Measurements from ENCODE around the gene C6orf89.
A peak's percentile ranks its signal among the peaks of the same experiment; 100 is the strongest.
"Not testable (repeated sequence)": the region's sequence is repeated elsewhere in the genome, so short reads cannot be mapped to it uniquely, and the experiment has no call there.

The C6orf89 gene

DNA sequence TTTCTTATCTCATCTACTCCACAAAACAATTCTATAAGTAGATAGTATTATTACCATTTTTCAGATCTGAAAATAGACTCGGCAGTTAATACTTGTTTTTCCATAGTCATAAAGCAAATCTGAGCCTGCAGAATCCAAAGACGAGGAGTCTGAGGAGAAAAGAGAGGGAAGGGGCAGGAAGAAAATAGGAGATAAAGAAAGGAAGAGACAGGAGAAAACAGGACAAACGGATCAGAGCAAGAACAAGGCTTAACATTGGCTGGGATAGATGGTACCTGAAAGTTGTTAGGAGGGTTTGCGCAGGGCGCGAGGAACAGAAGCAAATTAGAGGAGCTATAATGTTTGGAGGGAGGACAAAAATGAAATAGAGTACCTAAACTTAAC is 10.5 kb upstream of the C6orf89 start:
- CTCF ChIA-PET = interaction anchor here (0.7 to 3.8 kb wide), 4 partner anchors 10 to 143 kb away, joined by 3 to 21 read pairs (median 5); partner anchors contain the start of gene C6orf89
- TF ChIP-seq, protein P1, sequence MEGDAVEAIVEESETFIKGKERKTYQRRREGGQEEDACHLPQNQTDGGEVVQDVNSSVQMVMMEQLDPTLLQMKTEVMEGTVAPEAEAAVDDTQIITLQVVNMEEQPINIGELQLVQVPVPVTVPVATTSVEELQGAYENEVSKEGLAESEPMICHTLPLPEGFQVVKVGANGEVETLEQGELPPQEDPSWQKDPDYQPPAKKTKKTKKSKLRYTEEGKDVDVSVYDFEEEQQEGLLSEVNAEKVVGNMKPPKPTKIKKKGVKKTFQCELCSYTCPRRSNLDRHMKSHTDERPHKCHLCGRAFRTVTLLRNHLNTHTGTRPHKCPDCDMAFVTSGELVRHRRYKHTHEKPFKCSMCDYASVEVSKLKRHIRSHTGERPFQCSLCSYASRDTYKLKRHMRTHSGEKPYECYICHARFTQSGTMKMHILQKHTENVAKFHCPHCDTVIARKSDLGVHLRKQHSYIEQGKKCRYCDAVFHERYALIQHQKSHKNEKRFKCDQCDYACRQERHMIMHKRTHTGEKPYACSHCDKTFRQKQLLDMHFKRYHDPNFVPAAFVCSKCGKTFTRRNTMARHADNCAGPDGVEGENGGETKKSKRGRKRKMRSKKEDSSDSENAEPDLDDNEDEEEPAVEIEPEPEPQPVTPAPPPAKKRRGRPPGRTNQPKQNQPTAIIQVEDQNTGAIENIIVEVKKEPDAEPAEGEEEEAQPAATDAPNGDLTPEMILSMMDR (conservative IDR thresholded peaks at IDR 0.05; ENCODE audit: low read depth) = no peak
- no peak for DNase-seq (ENCODE audit: low spot score)
- peak overlapping the region; percentile 93 for H3K27ac ChIP-seq
- POLR2A ChIA-PET (ENCODE audit: low non-redundant PET) = interaction anchor here (1.1 kb wide), 1 partner anchor 11 kb away, joined by 3 read pairs; the partner anchor contains the start of gene C6orf89

DNA sequence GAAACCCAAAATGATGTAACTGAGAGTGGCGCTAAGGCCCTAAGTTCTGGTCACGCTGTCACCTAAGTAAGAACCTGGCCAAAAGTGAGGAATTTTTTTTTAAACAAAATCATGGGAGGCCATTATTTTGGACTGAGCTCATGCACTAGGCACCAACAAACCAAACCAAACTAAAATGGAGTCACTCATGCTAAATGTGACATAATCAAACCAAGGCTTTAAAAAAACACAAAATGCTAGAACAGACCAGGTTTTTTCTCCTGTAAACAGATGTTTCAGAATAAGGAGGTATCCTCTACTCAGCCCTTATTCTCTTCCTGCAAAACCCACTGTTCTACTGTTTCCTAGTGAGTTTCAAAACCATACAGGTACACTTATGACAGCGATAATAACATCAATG is 1.1 kb upstream of the C6orf89 start:
- CTCF ChIA-PET = interaction anchor here (0.6 to 1.6 kb wide), 4 partner anchors 16 to 29 kb away, joined by 3 read pairs; no protein-coding TSS in a partner anchor
- H3K27ac ChIP-seq = no peak overlapping the region
- no peak for DNase-seq (ENCODE audit: low spot score)

DNA sequence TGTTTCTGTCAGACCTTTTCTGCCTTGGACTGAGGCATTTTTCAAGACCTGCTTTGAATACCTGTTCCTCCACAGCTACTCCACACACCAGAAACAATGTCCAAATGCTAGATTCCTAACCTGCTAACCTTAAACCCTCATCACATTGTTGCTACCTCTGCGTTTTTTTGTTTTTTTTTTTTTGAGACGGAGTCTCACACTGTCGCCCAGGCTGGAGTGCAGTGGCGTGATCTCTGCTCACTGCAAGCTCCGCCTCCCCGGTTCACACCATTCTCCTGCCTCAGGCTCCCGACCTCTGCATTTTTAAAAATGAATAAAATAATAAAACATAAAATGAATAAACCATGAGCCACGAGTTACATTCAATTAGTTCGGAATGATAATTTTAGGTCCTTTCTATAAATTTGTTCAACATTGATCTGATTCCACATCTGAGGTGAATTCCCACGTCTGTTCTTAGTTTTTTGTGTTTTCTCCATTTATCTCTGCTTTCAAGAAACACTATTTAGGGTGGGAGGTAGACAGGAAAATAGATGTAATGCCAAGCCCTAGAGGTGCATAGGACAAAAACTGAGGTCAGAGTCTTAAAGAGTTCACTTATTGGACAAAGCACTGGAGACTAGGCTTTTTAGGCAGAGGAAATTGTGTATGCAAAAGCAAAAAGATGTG is 1.3 kb downstream of the C6orf89 start:
- DNase-seq (ENCODE audit: low spot score) = no peak
- POLR2A ChIA-PET (ENCODE audit: low non-redundant PET) = no interaction called here
- CTCF ChIA-PET = no interaction called here
- H3K27ac ChIP-seq = no peak overlapping the region
- TF ChIP-seq, protein P1 (conservative IDR thresholded peaks at IDR 0.05; ENCODE audit: low read depth) = no peak

More for the DNA sequence above, 1.1 kb upstream of the C6orf89 start:
- POLR2A ChIA-PET (ENCODE audit: low non-redundant PET) = no interaction called here
- TF ChIP-seq, protein P1 (conservative IDR thresholded peaks at IDR 0.05; ENCODE audit: low read depth) = no peak

DNA sequence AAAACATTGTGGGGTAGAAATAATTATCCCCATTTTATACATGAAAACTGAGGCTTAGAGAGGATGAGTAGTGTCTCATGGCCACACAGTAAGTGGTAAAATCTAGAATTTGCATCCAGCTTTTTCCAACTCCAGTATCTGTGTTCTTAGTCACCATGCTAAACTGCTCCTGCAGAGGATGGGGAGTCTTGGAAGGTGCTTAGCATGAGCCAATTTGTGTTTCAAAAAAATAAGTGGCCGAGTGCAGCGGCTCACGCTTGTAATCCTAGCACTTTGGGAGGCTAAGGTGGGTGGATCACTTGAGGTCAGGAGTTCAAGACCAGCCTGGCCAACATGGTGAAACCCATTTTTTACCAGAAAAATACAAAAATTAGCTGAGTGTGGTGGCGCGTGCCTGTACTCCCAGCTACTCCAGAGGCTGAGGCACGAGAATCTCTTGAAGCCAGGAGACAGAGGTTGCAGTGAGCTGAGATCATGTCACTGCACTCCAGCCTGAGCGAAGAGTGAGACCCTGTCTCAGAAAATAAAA is 2.4 kb downstream of the C6orf89 start:
- ChIA-PET POLR2A (ENCODE audit: low non-redundant PET) (no interaction called here), CTCF (no interaction called here)
- TF ChIP-seq, protein P1 (conservative IDR thresholded peaks at IDR 0.05; ENCODE audit: low read depth) = no peak
- no peak for DNase-seq (ENCODE audit: low spot score)
- no peak overlapping the region for H3K27ac ChIP-seq

DNA sequence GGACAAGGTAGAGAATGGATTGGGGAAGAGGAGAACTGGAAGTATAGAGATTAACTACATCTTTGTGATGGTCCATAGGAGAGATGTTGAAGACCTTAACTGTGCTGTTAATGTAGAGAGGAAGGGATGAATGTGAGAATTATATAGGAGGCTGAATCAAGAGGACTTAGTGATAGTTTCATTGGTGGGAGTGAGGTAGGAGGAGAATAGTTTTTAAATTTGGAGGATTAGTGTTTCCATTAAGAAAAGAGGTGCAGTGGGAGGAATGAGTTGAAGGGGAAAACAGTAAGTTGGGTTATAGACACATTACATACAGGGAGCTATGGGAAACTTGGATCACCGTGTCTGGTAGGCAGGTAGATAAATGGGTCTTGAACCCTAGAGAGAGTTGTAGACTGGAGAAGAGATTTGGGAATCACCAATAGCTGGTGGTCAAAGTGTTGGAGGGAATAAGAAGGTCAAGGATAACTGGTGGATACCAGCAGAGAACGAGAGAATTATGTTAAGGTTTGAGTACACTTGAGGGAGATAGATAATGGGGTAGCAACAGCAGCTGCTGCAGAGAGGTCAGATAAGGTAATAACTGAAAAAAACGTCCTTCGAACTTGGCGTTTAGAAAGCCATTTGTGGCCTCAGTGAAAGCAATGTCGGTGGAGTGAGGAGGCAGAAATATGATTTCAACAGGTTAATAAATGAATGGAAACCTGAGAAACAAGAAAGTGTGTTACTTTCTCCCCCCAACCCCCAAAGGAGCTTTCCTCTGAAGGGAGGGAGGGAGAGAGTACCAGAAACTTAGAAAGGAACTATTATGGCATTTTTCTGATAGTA is 3.1 kb downstream of the C6orf89 start:
- no peak for DNase-seq (ENCODE audit: low spot score)
- POLR2A ChIA-PET (ENCODE audit: low non-redundant PET) = no interaction called here
- no peak overlapping the region for H3K27ac ChIP-seq
- TF ChIP-seq, protein P1 (conservative IDR thresholded peaks at IDR 0.05; ENCODE audit: low read depth) = no peak
- CTCF ChIA-PET = interaction anchor here (0.9 to 1.1 kb wide), 2 partner anchors 49 to 129 kb away, joined by 3 read pairs; no protein-coding TSS in a partner anchor

DNA sequence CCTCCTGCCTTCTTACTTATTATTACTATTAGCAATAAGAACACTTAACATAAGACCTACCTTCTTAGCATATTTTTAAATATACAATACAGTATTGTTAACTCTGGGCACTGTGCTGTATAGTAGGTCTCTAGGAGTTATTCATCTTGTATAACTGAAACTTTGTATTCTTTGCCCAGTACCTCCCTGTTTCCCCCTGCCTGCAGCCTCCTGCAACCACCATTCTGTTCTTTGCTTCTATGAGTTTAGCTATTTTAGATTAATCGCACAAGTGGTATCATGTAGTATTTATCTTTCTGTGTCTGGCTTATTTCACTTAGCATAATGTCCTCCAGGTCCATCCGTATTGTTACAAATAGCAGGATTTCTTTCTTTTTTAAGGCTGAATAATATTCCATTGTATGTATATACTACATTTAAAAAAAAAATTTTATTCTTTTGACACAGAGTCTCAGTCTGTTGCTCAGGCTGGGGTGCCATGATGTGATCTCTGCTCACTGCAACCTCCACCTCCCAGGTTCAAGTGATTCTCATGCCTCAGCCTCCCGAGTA is 4.4 kb downstream of the C6orf89 start:
- ChIA-PET POLR2A (ENCODE audit: low non-redundant PET) (no interaction called here), CTCF (interaction anchor here (0.5 to 1.1 kb wide), 3 partner anchors 128 to 311 kb away, joined by 3 to 4 read pairs (median 3); no protein-coding TSS in a partner anchor)
- TF ChIP-seq, protein P1 (conservative IDR thresholded peaks at IDR 0.05; ENCODE audit: low read depth) = no peak
- H3K27ac ChIP-seq = no peak overlapping the region
- no peak for DNase-seq (ENCODE audit: low spot score)

DNA sequence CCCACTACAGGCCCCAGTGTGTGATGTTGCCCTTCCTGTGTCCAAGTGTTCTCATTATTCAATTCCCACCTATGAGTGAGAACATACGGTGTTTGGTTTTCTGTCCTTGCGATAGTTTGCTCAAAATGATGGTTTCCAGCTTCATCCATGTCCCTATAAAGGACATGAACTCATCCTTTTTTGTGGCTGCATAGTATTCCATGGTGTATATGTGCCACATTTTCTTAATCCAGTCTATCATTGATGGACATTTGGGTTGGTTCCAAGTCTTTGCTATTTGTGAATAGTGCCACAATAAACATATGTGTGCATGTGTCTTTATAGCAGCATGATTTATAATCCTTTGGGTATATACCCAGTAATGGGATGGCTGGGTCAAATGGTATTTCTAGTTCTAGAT is 5.4 kb downstream of the C6orf89 start:
- DNase-seq (ENCODE audit: low spot score); H3K27ac ChIP-seq; POLR2A ChIA-PET (ENCODE audit: low non-redundant PET); CTCF ChIA-PET: not testable (repeated sequence)
